GM18511 (cell line): ENCODE data around the gene SBF2.
A peak's percentile ranks its signal among the peaks of the same experiment; 100 is the strongest.
"Not testable (repeated sequence)": the region's sequence is repeated elsewhere in the genome, so short reads cannot be mapped to it uniquely, and the experiment has no call there.

Experiments
- ATAC-seq: cut with Tn5 transposase; IDR thresholded peaks from one replicate; pipeline ENCODE4 v1.9.1; 2021; ENCODE audit warnings: mild to moderate bottlenecking, moderate library complexity; ENCODE audit not compliant: unreplicated experiment

Gene SBF2

DNA sequence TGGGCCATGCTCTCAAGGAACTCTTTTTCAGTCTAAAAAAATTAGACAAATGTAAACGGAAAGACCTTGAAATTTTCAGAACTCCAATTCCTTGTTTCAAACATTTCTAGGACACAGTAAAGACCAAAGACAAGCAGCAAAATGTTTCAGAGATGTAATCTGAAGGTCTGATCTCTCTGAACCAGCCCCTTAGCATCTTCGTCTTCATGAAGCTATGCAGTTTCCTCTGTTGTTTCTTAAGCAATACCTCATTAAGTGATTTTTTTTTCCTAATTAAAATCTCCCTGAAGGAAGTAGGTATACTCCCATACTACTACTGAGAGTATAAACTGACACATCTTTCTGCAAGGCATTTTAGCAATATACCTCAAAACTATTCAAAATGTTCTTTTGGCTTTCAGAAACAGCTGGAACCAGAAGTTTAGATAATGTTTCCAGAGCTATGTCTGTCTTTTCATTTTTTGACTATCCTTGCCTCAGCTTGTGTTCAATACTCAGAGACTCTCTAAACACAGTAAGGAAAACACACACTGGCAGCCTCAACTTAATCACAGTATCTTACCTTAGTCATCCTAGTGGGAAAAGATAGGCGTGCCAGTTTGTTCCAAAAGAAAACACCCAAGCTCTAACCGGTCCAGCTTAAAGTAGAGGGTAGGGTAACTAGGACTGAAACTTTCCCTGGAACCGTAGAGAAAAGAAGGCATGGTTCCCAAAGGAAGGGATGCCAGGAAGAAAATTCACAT lies 25.1 kb downstream of the SBF2 start:
- no peak for ATAC-seq

DNA sequence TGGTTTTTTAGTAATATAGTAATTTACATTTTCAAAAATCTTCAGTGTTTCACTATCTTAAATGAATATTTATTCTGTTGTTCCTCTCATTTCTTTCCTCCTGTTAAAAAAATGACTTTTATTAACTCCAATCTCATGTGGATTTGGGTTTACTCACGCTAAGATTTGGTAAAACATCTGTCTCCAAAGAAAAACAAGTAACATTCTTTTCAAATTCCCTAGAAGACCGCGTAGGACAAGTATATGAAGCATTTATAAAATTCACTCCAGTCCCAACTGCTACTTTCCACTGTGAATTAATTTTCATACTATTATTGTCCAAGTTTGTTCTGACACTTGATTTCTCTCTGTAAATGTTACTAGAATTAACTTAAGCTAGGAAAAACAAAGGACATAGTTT lies 26.2 kb downstream of the SBF2 start:
- ATAC-seq = no peak

DNA sequence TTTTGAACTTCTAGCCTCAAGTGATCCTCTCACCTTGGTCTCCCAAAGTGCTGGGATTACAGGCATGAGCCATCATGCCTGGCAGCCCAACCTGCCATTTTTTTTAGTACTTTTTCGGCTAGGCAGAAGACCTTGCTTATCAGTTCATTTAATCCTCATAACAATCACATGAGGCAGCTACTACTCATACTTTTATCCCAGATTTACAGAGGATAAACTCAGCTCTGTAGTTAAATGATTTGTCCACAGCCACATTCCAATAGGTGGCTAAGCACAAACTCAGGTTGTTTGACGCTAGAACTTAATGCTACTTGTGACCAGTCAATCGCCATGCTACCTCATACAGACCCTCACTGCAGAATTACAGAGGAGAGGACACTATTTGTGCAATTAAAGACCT lies 28.1 kb downstream of the SBF2 start:
- no peak for ATAC-seq

DNA sequence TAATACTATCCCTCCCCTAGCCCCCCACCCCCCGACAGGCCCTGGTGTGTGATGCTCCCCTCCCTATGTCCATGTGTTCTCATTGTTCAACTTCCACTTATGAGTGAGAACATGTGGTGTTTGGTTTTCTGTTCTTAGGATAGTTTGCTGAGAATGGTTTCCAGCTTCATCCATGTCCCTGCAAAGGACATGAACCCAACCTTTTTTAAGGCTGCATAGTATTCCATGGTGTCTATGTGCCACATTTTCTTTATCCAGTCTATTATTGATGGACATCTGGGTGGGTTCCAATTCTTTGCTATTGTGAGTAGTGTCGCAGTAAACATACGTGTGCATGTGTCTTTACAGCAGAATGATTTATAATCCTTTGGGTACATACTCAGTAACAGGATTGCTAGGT lies 29.3 kb downstream of the SBF2 start:
- not testable (repeated sequence) for ATAC-seq

DNA sequence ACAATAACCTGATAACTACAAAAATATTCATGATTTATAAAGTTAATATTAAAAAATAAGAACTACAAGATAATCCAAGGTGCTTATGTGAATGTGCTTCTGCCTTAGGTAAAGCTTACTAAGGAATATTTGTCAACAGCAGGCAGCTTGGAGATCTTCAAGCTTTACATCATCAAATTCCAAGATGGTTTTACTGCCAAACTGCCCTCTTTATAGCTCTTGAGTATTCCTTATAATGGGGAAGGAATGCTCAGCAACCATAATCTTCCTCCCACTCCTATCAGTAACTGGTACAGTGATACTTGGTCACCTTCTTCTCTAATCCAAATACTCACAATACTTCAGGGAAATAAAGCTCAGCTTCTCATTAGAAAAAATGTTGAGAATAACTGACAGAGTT lies 30.1 kb downstream of the SBF2 start:
- no peak for ATAC-seq

DNA sequence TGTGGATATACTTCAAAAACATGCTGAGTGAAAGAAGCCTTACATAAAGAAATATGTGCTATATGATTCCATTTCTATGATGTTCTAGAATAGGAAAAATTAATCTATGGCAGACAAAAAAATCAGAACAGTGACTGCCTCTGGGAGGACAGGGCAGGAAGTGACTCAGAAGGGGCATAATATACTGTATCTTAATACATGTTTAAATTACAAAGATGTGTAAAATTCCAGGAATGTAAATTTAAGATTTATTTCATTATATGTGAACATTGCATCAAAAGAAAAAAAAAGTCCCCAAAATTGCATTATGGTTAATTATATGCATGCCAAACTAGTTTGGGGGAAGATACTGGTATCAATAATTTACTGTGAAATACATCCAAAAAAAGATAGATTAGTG lies 32.2 kb downstream of the SBF2 start:
- ATAC-seq = no peak

DNA sequence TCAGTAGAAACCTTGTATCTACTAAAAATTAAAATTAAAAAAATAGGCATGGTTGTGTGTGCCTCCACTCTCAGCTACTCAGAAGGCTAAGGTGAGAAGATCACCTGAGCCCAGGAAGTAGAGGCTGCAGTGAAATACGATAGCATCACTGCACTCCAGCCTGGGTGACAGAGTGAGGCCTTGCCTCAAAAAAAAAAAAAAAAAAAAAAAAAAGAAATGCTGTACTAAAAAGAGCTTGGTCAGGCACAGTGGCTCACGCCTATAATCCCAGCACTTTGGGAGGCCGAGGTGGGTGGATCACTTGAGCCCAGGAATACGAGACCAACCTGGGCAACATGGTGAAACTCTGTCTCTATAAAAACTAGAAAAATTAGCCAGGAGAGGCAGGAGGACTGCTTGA lies 36.5 kb downstream of the SBF2 start:
- ATAC-seq = no peak

DNA sequence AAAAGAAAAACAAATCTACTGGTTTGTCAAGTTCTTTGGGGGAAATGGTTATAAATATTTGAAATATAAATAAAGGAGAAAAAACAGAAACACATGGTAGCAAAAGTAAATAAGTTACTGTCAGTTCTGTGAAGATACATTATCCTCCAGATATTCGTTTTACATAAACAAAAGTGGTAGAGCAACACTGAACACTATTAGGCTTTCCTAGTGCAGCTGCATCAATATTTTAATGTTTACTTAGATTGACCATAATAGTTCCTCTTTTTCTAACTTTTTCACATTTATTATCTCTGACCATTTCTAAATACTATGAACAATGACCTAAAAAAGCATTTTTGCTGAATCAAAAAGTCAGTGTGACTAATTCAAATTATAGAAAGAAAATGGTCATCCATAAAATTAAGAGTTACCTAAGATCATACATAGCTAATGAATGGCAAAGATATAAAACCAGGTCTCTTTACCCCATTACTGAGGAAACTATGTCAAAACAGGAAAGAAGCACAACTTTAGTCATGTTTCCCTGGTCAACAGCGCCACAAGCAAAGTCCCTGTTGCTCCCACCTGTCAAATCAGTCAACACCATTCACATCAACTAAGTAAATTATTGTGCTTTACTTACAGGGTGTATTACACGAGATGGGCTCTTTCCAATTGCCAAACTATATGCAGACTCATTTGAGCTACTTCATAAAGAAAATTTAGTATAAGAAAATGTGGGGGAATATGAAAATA lies 38.5 kb downstream of the SBF2 start:
- no peak for ATAC-seq

DNA sequence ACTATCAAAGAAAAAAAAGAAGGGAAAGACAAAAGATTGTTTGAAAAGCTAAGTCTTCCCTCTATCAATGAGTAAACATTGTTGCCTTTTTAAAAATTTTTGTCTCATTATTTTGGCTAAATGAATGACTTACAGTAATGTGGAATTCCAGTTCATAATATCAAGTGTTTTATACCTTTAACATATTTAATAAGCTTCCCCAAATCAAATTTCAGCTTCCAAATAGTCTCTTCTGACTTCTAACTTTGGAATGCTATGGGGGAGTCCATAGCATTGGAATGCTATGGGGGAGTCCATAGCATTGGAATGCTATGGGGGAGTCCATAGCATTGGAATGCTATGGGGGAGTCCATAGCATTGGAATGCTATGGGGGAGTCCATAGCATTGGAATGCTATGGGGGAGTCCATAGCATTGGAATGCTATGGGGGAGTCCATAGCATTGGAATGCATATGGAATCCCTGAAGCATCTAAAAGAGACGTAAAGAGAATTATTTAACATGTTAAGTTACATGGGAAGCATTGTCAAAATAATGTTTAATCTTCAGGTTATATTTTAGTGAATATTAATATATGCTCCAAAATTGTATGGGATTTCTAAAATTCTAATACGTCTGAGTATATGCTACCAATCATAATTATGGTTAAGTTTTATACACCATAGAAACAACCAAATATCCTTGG lies 44.4 kb downstream of the SBF2 start:
- not testable (repeated sequence) for ATAC-seq

DNA sequence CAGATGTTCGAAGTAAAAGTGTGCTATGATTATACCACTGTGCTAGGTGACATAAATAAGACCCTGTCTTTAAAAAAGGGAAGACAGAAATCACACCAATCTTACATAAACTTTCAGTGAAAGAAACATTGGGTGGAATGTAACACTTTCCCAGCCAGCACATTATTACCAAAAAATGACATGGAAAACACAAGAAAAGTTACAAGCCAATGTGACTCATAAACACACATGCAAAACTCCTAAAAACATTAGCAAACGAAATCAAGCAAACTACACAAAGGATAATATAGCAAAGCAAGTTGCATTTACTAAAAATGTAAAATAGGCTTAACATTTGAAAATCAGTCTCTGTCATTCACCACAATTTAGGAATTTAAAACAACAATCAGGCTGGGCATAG lies 47.0 kb downstream of the SBF2 start:
- ATAC-seq = no peak

DNA sequence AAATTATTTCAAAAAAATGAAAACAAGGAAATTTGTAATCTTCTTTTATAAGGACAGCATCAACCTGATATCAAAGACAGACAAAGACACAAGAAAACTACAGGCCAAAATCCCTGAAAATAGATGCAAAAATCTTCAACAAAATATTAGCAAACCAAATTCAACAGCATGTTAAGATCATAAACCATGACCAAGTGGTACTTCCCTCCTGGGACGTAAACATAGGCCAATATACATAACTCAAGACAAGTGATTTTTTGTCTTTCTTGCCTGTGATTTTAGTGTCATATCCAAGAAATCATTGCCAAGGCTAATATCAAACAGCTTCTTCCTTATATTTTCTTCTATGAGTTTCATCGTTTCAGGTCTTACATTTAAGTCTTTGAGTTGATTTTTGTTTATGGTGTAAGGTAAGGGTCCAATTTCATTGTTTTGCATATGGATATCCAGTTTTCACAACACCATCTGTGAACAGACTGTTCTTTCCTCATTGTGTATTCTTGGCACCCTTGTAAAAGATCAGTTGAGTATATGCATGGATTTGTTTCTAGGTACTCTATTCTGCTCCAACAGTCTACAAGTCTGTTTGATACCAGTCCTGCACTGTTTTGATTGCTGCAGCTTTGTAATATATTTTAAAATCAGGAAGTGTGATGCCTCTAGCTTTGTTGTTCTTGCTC lies 50.0 kb downstream of the SBF2 start:
- ATAC-seq = no peak

DNA sequence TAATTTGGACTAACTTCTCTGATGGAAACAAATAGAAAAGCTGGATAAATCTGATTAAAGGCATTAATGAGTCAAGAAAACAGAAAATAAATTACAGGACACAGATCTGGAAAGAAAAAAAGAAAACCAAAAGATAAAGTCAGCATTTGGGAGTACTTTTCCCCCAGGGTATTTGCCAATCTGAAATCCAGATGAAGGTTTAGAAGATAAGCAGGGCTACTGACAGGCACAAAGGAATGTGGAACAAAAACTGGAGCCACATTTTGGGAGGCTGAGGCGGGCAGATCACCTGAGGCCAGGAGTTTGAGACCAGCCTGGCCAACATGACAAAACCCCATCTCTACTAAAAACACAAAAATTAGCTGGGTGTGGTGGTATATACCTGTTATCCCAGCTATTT lies 57.2 kb downstream of the SBF2 start:
- ATAC-seq = no peak

DNA sequence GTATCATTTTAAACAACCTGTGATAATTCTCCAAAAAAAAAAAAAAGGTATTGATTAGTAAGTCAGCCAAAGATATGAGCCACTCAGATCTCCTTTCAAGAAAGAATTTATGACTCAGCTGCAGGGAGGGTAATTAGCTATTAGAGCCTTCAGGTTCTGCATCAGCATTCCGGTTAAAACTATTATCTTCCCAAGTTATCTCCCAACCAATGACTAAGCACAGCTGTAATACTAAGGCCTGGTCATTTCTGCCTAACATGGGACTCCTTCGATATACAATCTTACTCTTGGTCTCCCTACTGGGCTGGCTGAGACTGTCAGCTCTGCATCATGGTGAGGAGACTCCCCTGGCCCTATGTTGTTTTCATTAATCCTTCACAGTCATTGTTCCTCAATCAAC lies 60.4 kb downstream of the SBF2 start:
- ATAC-seq = no peak

DNA sequence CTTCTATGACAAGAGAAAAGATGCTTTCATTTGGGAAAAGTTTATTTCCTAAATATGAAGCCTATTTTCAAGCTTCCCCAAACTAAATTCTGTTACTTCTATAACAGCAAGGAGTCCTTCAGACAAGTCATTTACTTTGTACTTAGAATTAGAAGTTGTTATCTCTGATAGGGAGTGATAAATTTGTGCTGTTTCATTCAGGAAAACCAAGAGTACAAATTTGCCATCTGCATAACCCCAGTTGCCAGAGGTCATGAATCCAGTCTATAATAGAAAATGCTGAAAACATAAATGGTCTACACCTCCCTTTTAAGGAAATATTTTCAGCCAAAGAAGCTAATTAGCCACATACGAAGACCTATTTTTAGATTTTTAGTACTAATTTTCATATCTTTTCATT lies 61.3 kb downstream of the SBF2 start:
- ATAC-seq = no peak

DNA sequence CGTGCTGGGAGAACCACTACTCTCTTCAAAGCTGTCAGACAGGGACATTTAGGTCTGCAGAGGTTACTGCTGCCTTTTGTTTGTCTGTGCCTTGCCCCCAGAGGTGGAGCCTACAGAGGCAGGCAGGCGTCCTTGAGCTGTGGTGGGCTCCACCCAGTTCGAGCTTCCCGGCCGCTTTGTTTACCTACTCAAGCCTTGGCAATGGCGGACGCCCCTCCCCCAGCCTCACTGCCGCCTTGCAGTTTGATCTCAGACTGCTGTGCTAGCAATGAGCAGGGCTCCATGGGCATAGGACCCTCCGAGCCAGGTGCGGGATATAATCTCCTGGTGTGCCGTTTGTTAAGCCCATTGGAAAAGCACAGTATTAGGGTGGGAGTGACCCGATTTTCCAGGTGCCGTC lies 62.2 kb downstream of the SBF2 start:
- not testable (repeated sequence) for ATAC-seq

DNA sequence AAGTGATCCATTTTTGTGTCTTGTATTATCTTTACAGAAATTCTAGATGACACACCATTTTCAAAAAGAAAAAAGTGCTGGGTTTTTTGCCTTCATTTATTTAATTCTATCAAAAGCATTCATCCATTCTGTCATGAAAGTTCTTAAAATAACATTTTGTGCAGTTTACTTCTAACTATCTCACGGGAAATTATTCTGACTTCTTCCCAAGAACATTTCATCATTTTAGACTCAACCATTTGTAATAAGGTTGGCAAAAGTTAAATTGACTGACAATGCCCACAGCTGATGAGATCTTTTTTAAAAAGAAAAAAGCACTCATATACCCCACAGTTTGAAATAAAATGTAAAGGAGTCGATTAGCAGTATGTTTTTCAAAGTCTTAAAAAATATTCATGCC lies 68.5 kb downstream of the SBF2 start:
- ATAC-seq = no peak

DNA sequence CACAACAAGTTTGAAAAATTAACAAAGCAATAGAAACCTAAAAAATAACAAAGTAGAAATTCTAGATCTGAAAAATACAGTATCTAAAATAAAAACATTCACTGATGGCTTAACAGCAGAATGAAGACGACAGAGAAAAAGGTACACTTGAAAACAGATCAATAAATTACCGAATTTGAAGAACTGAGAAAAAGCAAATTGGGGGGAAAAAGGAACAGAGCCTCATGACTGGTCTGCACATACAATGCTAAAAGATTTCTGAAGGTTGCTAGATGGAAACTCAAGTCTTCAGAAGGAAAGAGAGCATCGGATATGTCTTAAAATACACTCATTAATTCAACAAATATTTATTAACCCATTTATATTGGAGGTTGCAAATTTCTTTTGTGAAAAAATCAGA lies 71.6 kb downstream of the SBF2 start:
- no peak for ATAC-seq

DNA sequence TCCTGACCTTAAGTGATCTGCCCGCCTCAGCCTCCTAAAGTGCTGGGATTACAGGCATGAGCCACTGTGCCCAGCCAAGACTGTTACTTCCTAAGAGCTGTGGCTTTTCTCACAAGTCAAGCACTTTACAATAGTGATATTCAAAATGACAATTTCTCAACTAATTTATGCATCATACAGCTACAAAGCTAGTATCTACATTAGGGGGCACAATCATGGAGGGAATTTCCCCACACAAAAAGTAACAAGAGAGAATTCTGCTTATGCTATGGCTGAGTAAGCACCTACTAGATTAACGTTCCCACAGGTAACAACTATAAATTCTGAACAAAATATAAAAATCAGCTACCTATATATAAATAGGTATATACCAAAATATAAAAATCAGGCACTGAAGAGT lies 72.7 kb downstream of the SBF2 start:
- ATAC-seq = no peak

DNA sequence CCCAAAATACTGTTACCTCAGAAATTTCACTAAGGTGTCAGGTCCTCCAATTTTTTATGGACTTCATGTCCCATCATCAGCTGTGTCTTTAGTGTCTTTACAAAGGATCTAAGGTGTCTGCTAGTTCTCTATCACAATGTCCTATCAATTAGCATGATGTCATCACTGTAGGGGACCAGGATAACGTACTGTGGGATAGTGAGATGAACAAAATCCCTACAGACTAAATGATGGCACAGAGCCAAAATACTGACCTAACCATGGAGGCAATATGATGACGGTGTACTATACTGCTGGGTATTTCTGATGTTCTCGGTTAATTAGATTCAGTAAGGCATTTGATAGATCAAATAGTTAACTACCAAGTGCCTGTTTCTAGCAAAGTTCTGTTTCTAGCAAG lies 82.5 kb downstream of the SBF2 start:
- ATAC-seq = no peak

DNA sequence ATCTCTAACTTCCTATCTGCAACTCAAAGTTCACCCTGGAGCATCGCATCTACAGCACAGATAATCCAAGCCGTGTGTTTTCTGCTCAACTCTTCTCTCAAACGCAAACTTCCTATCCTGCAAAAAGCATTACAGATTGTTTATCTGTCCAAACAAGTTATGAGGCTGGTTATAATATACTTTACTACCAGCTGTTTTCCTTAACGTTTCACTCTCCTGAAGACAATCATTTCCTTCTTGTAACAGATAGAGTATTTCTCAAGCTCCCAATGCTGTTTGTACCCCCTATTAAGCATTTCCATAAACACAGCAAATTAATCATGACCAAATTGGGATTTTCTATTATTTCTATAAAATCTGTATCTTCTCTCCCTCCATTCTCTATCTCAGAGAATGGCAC lies 84.7 kb downstream of the SBF2 start:
- no peak for ATAC-seq

DNA sequence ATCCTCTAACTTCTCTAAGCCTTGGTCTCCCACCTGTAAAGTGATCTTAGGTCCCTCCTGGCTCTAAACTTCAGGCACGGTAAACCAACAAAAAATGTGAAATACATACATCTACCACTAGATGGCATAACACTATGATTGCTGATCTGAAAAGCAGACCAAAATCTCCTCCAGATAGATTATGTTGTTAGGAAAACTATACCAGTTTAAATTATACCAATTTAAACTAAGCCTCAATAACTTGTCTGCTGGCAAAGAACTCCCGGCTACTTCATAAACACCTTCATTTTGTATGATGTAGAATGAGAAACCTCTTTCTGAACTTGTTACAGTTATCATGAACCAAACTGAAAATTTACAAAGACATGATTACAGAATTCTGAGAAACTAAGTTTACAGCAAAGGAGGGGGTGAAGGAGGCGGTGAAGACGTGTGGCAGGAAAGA lies 85.9 kb downstream of the SBF2 start:
- ATAC-seq = peak; percentile 57
